Measurements from ENCODE around the gene NEB. TPM values are rescaled to one million over a fixed set of nuclear protein-coding genes. Genes with fewer than 3 reads are reported as not detected.

The NEB gene
- total RNA-seq, 4 donors from 2014 or later: 0.98 to 4.4 (median 2.4) TPM

DNA sequence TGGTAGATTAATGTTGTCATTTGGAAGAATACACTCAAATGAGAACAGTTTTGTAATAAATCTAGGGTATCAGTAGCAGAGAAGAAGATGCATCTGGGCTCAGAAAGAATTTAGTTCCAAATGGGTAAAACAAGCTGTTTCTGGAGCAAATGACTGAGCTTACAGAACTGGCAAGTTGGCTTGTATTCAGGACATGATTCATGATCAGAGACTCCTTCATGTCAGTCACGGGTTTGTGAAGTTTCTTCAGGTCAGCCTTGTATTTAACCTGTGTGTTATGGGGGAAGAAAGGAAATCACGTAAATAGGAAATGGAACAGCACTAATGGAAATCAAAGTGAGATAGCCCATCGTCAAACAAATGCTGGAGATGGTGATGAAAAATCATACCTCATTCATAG is 215.5 kb downstream of the NEB start:
- TF ChIP-seq CTCF (IDR thresholded peaks at IDR 0.05; ENCODE audit: low read depth): no peak

DNA sequence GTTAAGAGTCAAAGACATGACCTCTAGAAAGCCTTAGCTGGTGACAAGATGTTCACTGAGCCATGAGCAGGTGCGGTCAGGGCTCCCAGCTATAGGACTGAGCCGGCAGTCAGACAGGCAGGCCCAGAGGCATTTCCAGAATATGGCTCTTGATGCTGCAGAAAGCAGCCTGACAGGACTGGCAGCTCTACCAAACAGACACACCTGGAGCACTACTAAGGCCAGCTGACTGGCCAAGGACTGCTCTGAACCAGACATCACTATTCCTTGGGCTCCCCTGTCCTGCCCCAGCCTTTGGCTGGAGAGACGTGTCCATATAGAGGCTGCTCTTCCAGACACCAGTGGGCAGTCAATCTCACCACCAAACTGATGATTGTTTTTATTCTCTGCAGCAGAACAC is 225.8 kb downstream of the NEB start:
- no peak for TF ChIP-seq CTCF (IDR thresholded peaks at IDR 0.05; ENCODE audit: low read depth)

GRCh38 chr2:151506170-151506569 is 228.1 kb downstream of the NEB start:
- TF ChIP-seq CTCF (IDR thresholded peaks at IDR 0.05; ENCODE audit: low read depth): no peak

GRCh38 chr2:151498178-151498577 is 236.1 kb downstream of the NEB start:
- no peak for TF ChIP-seq CTCF (IDR thresholded peaks at IDR 0.05; ENCODE audit: low read depth)

DNA sequence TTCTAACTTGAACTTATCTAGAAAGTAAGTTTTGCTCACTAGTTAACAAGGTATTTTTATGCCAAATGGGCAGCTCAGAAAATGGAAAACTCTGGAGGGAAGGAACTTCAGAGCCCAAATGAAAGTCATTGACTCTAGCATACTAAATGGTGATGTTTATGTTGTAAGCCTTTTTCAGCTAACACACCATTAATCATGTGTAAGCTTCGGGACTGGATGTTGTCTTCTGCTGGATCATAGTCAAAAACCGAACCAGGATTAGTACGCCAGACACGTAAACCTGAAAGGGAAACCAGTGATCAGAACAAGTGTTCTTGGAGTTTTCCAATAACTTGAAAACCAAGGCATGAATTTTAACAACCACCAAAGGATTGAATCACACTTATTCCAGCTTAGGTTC is 242.8 kb downstream of the NEB start:
- no peak for TF ChIP-seq CTCF (IDR thresholded peaks at IDR 0.05; ENCODE audit: low read depth)

DNA sequence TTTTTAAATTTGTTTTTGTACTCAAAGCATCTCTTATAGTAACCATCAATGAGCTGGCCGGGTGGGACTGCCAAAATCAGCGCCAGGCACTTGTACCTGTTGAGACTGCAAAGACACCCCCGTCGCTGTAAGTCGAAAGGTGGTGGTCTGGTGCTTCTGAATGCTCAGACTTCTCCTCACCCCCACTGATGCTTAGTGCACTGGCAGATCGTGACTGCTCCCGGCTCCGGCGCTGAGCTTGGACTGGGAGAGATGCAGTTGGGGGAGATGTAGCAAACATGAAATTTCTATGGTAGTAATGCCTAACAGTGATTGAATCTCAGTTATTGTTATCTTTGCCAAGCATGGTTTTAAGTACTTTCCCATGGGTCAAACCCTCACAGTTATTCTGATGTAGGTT is 244.0 kb downstream of the NEB start:
- TF ChIP-seq CTCF (IDR thresholded peaks at IDR 0.05; ENCODE audit: low read depth): no peak

DNA sequence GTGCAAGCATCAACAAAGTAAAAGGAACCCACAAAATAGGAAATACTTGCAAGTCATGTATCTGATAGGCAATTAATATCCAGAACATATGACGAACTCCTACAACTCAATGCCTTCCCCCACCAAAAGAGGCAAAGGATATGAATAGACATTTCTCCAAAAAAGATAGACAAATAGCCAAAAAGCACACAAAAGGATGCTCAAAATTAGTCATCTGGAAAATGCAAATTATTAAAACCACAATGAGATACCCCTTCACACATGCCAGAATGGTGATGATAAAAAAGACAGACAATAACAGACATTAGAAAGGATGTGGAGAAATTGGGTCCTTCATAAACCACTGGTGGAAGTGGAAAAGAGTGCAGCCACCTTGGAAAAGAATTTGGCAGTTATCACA is 248.2 kb downstream of the NEB start:
- no peak for TF ChIP-seq CTCF (IDR thresholded peaks at IDR 0.05; ENCODE audit: low read depth)

GRCh38 chr2:151484100-151484499 is 250.2 kb downstream of the NEB start:
- no peak for TF ChIP-seq CTCF (IDR thresholded peaks at IDR 0.05; ENCODE audit: low read depth)
